SK-N-SH (cell line): ENCODE data around the gene STARD7. TPM values are rescaled to one million over a fixed set of nuclear protein-coding genes. Genes with fewer than 3 reads are reported as not detected.

Experiments used
- CTCF ChIA-PET: fragments of 300-600, 350-600 bp; formaldehyde crosslinking; extraction: SDS; loops from one replicate; lab custom pipeline; 2021; lab: Yijun Ruan, JAX
- POLR2A ChIA-PET: fragments of 350-600 bp; sonication (Branson Sonifier 250); formaldehyde crosslinking; extraction: SDS; loops from one replicate; lab custom pipeline; 2020; ENCODE audit warnings: antibody characterized with exemption, inconsistent platforms; lab: Yijun Ruan, JAX
- DNase-seq: peaks from one replicate; pipeline ENCODE4 v3.0.0; 2012
- H2AFZ ChIP-seq: fragments of 200-600 bp; sonication (generic); 2 replicates; pipeline ENCODE4 v1.8.1; 2016; ENCODE audit warnings: antibody characterized with exemption, mild to moderate bottlenecking, low read depth
- H3F3A ChIP-seq: fragments of 200-600 bp; sonication (generic); replicated peaks from 2 replicates; pipeline ENCODE3; 2016; ENCODE audit warnings: antibody characterized with exemption, mild to moderate bottlenecking; ENCODE audit not compliant: insufficient read depth
- H3K27ac ChIP-seq, 2 experiments: fragments of 200-500 bp in 1 of 2; fragments of 200-600 bp in 1 of 2; sonication (Bioruptor generic) in 1 of 2; sonication (generic), shearing (Covaris generic) in 1 of 2; 2 replicates each; pipeline versions ENCODE4 v1.5.1 to v1.6.1; 2014 to 2016; ENCODE audit warnings: low read depth in 2 of 2, inconsistent platforms in 1 of 2, low read length in 1 of 2, mild to moderate bottlenecking in 1 of 2, mixed read lengths in 1 of 2
- H3K27me3 ChIP-seq: fragments of 200-600 bp; sonication (generic), shearing (Covaris generic); 2 replicates; pipeline ENCODE4 v1.6.1; 2016; ENCODE audit warnings: mixed run types; ENCODE audit not compliant: insufficient read depth
- H3K36me3 ChIP-seq, 2 experiments: fragments of 200-500 bp in 1 of 2; fragments of 200-600 bp in 1 of 2; sonication (Bioruptor generic) in 1 of 2; sonication (generic) in 1 of 2; replicated peaks in 1 of 2; 2 replicates each; pipeline versions ENCODE3 to v1.5.1; 2014 to 2016; ENCODE audit warnings: low read length in 1 of 2, mild to moderate bottlenecking in 1 of 2; ENCODE audit not compliant: insufficient read depth in 2 of 2, control insufficient read depth in 1 of 2
- H3K4me1 ChIP-seq, 2 experiments: fragments of 200-500 bp in 1 of 2; fragments of 200-600 bp in 1 of 2; sonication (Bioruptor generic) in 1 of 2; sonication (generic), shearing (Covaris generic) in 1 of 2; 2 replicates each; pipeline versions ENCODE4 v1.5.1 to v1.6.1; 2014 to 2016; ENCODE audit warnings: low read depth in 1 of 2, low read length in 1 of 2, mixed run types in 1 of 2; ENCODE audit not compliant: insufficient read depth in 2 of 2, control insufficient read depth in 1 of 2
- H3K4me2 ChIP-seq: fragments of 200-600 bp; sonication (generic), shearing (Covaris generic); 2 replicates; pipeline ENCODE4 v1.6.1; 2017; ENCODE audit warnings: mixed run types
- H3K4me3 ChIP-seq, 2 experiments: fragments of 200-500 bp in 1 of 2; fragments of 200-600 bp in 1 of 2; sonication (Bioruptor generic) in 1 of 2; sonication (generic), shearing (Covaris generic) in 1 of 2; 2 replicates each; pipeline versions ENCODE4 v1.5.1 to v1.8.1; 2014 to 2016; ENCODE audit warnings: low read depth in 2 of 2, inconsistent platforms in 1 of 2, low read length in 1 of 2, mild to moderate bottlenecking in 1 of 2, mixed read lengths in 1 of 2, moderate library complexity in 1 of 2
- H3K79me2 ChIP-seq: fragments of 200-600 bp; sonication (generic); 2 replicates; pipeline ENCODE4 v1.8.1; 2017; ENCODE audit warnings: mild to moderate bottlenecking; ENCODE audit not compliant: insufficient read depth
- H3K9ac ChIP-seq: fragments of 200-600 bp; sonication (generic); 2 replicates; pipeline ENCODE4 v1.6.1; 2017; ENCODE audit warnings: mixed run types
- H3K9me2 ChIP-seq: fragments of 200-600 bp; sonication (generic); 2 replicates; pipeline ENCODE4 v1.6.1; 2017; ENCODE audit warnings: mixed run types
- H3K9me3 ChIP-seq: fragments of 200-600 bp; sonication (generic); 2 replicates; pipeline ENCODE4 v1.6.1; 2017; ENCODE audit warnings: mixed run types, mild to moderate bottlenecking, moderate library complexity
- H4K20me1 ChIP-seq: fragments of 200-600 bp; sonication (generic); 2 replicates; pipeline ENCODE4 v1.6.1; 2017; ENCODE audit warnings: mild to moderate bottlenecking, mixed run types; ENCODE audit not compliant: insufficient read depth
- CHD2 ChIP-seq: fragments of 150-350 bp; IDR thresholded peaks from 2 replicates; pipeline ENCODE4 v1.6.1; 2018; ENCODE audit warnings: low read length; ENCODE audit not compliant: partially characterized antibody
- FOSL2 ChIP-seq: IDR thresholded peaks from 2 replicates; pipeline ENCODE4 v1.4.0; 2012; ENCODE audit warnings: low read depth, mild to moderate bottlenecking, moderate library complexity, borderline replicate concordance
- JUND ChIP-seq: IDR thresholded peaks from 2 replicates; pipeline ENCODE4 v1.4.0; 2012
- MEF2A ChIP-seq: IDR thresholded peaks from 2 replicates; pipeline ENCODE4 v1.4.0; 2012; ENCODE audit warnings: low read depth, borderline replicate concordance
- MXI1 ChIP-seq: IDR thresholded peaks from 2 replicates; pipeline ENCODE4 v1.6.1; 2012; ENCODE audit warnings: mild to moderate bottlenecking, low read depth, low read length, improper control_type of control experiment
- POLR2AphosphoS5 ChIP-seq: IDR thresholded peaks from 2 replicates; pipeline ENCODE4 v1.6.1; 2012; ENCODE audit warnings: low read depth, low read length
- RAD21 ChIP-seq: IDR thresholded peaks from 2 replicates; pipeline ENCODE4 v1.6.1; 2012; ENCODE audit warnings: mild to moderate bottlenecking, low read length
- RCOR1 ChIP-seq: fragments of 150-350 bp; IDR thresholded peaks from 2 replicates; pipeline ENCODE4 v1.6.1; 2017; ENCODE audit warnings: antibody characterized with exemption, low read length
- RFX5 ChIP-seq: IDR thresholded peaks from 2 replicates; pipeline ENCODE4 v1.6.1; 2012; ENCODE audit warnings: mild to moderate bottlenecking, improper control_type of control experiment, low read length
- RXRA ChIP-seq: IDR thresholded peaks from 2 replicates; pipeline ENCODE4 v1.4.0; 2012; ENCODE audit warnings: low read depth, mild to moderate bottlenecking, borderline replicate concordance
- SIN3A ChIP-seq: IDR thresholded peaks from 2 replicates; pipeline ENCODE4 v1.6.1; 2012; ENCODE audit warnings: low read depth, mild to moderate bottlenecking, low read length, moderate library complexity, borderline replicate concordance
- SMC3 ChIP-seq: IDR thresholded peaks from 2 replicates; pipeline ENCODE4 v1.6.1; 2012; ENCODE audit warnings: low read depth, low read length, improper control_type of control experiment
- TCF12 ChIP-seq: IDR thresholded peaks from 2 replicates; pipeline ENCODE4 v1.4.0; 2012
- WGBS: methylation state at CpG from one replicate; pipeline ENCODE4 v1.1.6; 2017; ENCODE audit warnings: low lambda C conversion rate; 5-methylcytosine and 5-hydroxymethylcytosine counted together
- polyA plus RNA-seq, 3 experiments: library from polyadenylated mRNA; depleted of rRNA; stranded (reverse); fragments of >200 nt; gene quantifications; 2 replicates each; pipeline ENCODE4 v1.2.3, GENCODE V29; 2012
- TF ChIP-seq, protein P1 (sequence below): IDR thresholded peaks from 2 replicates; pipeline ENCODE4 v1.4.0; 2012; ENCODE audit warnings: low read depth, borderline replicate concordance
- TF ChIP-seq, protein P2 (sequence below): fragments of 150-350 bp; IDR thresholded peaks from 2 replicates; pipeline ENCODE4 v1.6.1; 2017; ENCODE audit warnings: antibody characterized with exemption, low read length, low read depth, borderline replicate concordance
- TF ChIP-seq, protein P3 (sequence below): fragments of 150-350 bp; IDR thresholded peaks from 2 replicates; pipeline ENCODE4 v1.6.1; 2016; ENCODE audit warnings: mild to moderate bottlenecking, low read depth, low read length
- TF ChIP-seq, protein P4 (sequence below): IDR thresholded peaks from 2 replicates; pipeline ENCODE4; 2012
- TF ChIP-seq, protein P5 (sequence below): fragments of 200-600 bp; sonication (generic); IDR thresholded peaks from 2 replicates; pipeline ENCODE4 v1.6.1; 2017; ENCODE audit warnings: antibody characterized with exemption, mild to moderate bottlenecking, moderate library complexity

Gene STARD7
- polyA plus RNA-seq, 1 of the 3 experiments (the other 2 are of a cell fraction), result 36.1 TPM

DNA sequence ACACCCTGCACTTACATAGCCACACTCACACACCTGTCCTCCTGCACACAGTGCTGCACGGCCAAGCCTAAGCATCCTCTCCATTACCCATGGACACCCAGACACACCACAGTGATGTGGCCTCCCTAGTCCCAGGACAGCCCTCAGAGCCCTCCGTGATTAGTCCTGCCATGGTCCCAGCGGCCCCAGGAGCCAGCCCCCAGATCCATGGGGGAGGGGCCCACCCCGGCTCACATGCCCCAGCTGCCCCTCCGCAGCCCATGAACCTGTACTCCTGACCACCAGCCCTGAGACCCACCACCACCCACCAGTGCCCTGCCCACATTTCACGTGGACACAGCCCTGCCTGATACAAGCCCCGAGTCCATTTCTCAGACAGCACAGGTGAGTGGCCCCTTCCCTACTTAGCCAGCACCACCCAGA is 55.3 kb downstream of the STARD7 start:
- DNase-seq, result peak; percentile 25
- Histone ChIP-seq H3K36me3 (no peaks in the 10 kb centered on the region), H3K27me3 (no peaks in the 10 kb centered on the region), H3K79me2 (no peaks in the 10 kb centered on the region), H2AFZ (no peak overlapping the region), H3K4me3 (no peak overlapping the region), H3F3A (peaks cover 9% of the 10 kb centered on the region), H3K4me2 (no peak overlapping the region), H3K9me3 (no peaks in the 10 kb centered on the region), H3K9me2 (no peaks in the 10 kb centered on the region), H3K4me1 (peaks cover 7 to 19% of the 10 kb centered on the region in 2 experiments; a peak in 3 of 4 replicates), H4K20me1 (no peaks in the 10 kb centered on the region), H3K27ac (no peak overlapping the region), H3K9ac (no peak overlapping the region)
- ChIA-PET CTCF (interaction anchor here (1.0 to 7.0 kb wide), 4 partner anchors 10 to 29 kb away, joined by 3 to 49 read pairs (median 16); partner anchors contain the start of gene ASTL), POLR2A (no interaction called here)
- TF ChIP-seq, protein P1, sequence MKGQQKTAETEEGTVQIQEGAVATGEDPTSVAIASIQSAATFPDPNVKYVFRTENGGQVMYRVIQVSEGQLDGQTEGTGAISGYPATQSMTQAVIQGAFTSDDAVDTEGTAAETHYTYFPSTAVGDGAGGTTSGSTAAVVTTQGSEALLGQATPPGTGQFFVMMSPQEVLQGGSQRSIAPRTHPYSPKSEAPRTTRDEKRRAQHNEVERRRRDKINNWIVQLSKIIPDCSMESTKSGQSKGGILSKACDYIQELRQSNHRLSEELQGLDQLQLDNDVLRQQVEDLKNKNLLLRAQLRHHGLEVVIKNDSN, result no peak
- TF ChIP-seq, protein P2, sequence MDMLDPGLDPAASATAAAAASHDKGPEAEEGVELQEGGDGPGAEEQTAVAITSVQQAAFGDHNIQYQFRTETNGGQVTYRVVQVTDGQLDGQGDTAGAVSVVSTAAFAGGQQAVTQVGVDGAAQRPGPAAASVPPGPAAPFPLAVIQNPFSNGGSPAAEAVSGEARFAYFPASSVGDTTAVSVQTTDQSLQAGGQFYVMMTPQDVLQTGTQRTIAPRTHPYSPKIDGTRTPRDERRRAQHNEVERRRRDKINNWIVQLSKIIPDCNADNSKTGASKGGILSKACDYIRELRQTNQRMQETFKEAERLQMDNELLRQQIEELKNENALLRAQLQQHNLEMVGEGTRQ, result no peak
- TF ChIP-seq SMC3, result no peak
- no peak for TF ChIP-seq POLR2AphosphoS5
- TF ChIP-seq RCOR1, result no peak
- no peak for TF ChIP-seq RFX5
- TF ChIP-seq TCF12, result no peak
- TF ChIP-seq FOSL2, result no peak
- TF ChIP-seq MXI1, result no peak
- TF ChIP-seq, protein P3, sequence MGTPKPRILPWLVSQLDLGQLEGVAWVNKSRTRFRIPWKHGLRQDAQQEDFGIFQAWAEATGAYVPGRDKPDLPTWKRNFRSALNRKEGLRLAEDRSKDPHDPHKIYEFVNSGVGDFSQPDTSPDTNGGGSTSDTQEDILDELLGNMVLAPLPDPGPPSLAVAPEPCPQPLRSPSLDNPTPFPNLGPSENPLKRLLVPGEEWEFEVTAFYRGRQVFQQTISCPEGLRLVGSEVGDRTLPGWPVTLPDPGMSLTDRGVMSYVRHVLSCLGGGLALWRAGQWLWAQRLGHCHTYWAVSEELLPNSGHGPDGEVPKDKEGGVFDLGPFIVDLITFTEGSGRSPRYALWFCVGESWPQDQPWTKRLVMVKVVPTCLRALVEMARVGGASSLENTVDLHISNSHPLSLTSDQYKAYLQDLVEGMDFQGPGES, result no peak
- TF ChIP-seq RAD21, result no peak
- TF ChIP-seq JUND, result no peak
- 94% methylated on average over 3 of the region's 7 CpGs for whole genome bisulfite sequencing

DNA sequence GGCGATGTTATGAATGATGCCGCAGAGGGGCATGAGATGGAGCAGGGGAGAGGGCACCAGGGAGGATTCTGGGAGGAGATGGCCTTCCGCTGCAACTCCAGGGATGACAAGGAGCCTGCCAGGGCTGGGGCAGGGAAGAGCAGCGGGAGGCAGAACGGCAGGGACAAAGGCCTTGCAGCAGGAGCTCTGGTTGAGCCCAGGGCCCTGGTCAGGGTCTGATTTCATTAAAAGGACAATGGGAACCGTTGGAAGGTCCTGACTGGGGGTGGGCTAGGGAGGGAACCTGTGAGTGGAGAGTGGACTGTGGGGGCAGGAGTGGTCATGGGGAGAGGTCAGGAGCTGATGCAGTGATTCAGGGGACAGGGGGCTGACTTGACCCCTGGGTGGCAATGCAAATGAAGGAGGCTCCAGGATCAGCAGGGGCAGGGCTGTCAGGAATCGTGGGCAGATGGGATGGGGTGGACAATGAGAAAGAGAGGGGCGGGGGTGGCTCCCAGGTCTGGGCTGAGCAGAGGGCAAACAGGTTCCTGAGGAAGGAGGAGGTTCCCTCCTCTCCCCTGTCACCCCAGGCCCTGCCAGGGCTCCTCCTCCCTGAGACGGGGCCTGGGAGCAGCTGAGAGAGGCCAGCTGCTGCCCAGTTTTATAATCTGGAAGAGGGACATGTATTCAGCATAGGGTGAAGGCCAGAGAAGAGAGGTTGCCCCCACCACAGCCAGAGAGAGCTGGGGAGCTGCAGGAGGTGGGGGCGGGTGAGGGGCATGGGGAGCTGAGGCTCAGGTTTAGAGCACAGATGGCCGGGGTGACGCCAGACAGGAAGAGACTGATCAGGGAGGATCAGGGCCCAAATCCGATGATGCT is 56.1 kb downstream of the STARD7 start:
- Histone ChIP-seq H2AFZ (no peak overlapping the region), H3K4me2 (no peak overlapping the region), H3F3A (peaks cover 17% of the 10 kb centered on the region), H3K9ac (no peak overlapping the region), H3K4me1 (peaks cover 15 to 27% of the 10 kb centered on the region in 2 experiments), H3K4me3 (no peak overlapping the region), H4K20me1 (no peaks in the 10 kb centered on the region), H3K9me2 (no peaks in the 10 kb centered on the region), H3K9me3 (no peaks in the 10 kb centered on the region), H3K27ac (0 out of 4 replicates have a peak overlapping the region, but pooled peaks of 1 of the 2 experiments have one; percentile 24), H3K36me3 (no peaks in the 10 kb centered on the region), H3K79me2 (no peaks in the 10 kb centered on the region), H3K27me3 (no peaks in the 10 kb centered on the region)
- ChIA-PET CTCF (interaction anchor here (1.0 to 7.0 kb wide), 4 partner anchors 9 to 29 kb away, joined by 3 to 49 read pairs (median 16); partner anchors contain the start of gene ASTL), POLR2A (no interaction called here)
- WGBS, result 82% methylated on average over 13 of the region's 13 CpGs
- peak; percentile 45 for DNase-seq
- TF ChIP-seq, protein P4, sequence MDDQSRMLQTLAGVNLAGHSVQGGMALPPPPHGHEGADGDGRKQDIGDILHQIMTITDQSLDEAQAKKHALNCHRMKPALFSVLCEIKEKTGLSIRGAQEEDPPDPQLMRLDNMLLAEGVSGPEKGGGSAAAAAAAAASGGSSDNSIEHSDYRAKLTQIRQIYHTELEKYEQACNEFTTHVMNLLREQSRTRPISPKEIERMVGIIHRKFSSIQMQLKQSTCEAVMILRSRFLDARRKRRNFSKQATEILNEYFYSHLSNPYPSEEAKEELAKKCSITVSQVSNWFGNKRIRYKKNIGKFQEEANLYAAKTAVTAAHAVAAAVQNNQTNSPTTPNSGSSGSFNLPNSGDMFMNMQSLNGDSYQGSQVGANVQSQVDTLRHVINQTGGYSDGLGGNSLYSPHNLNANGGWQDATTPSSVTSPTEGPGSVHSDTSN, result no peak
- TF ChIP-seq SIN3A, result no peak
- TF ChIP-seq, protein P5, sequence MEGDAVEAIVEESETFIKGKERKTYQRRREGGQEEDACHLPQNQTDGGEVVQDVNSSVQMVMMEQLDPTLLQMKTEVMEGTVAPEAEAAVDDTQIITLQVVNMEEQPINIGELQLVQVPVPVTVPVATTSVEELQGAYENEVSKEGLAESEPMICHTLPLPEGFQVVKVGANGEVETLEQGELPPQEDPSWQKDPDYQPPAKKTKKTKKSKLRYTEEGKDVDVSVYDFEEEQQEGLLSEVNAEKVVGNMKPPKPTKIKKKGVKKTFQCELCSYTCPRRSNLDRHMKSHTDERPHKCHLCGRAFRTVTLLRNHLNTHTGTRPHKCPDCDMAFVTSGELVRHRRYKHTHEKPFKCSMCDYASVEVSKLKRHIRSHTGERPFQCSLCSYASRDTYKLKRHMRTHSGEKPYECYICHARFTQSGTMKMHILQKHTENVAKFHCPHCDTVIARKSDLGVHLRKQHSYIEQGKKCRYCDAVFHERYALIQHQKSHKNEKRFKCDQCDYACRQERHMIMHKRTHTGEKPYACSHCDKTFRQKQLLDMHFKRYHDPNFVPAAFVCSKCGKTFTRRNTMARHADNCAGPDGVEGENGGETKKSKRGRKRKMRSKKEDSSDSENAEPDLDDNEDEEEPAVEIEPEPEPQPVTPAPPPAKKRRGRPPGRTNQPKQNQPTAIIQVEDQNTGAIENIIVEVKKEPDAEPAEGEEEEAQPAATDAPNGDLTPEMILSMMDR, result no peak
- no peak for TF ChIP-seq MXI1
- TF ChIP-seq CHD2, result no peak
- TF ChIP-seq, protein P1, result no peak
- TF ChIP-seq JUND, result no peak
- no peak for TF ChIP-seq RXRA
- TF ChIP-seq, protein P2, result no peak
- TF ChIP-seq TCF12, result no peak
- TF ChIP-seq MEF2A, result no peak
